Activated T-helper 1 cell treated with Interleukin-2 at 50 U/mL for 16 hours (primary cell): ENCODE results near the gene KCNA1.
"Not testable (repeated sequence)": the region's sequence is repeated elsewhere in the genome, so short reads cannot be mapped to it uniquely, and the experiment has no call there.

Experiments used
- DNase-seq: peaks from one replicate; pipeline ENCODE4 v3.0.0-alpha.2; 2020; ENCODE audit warnings: low read depth

Gene KCNA1

GRCh38 chr12:4909734-4910501 lies at the start of gene KCNA1:
KCNA1 (plus strand) TSS chr12:4909905; CDS start chr12:4911379, 1,474 bp downstream.
- DNase-seq = no peak

- DNase-seq = no peak
Observed at GRCh38 chr12:4860741-4861140, 49.0 kb upstream of the KCNA1 start.

- DNase-seq = no peak
Observed at GRCh38 chr12:4862809-4863208, 46.9 kb upstream of the KCNA1 start.

- no peak for DNase-seq
Observed at GRCh38 chr12:4864575-4864974, 45.1 kb upstream of the KCNA1 start.

- DNase-seq = no peak
Observed at GRCh38 chr12:4865246-4865645, 44.5 kb upstream of the KCNA1 start.

- no peak for DNase-seq
Observed at GRCh38 chr12:4866299-4866698, 43.4 kb upstream of the KCNA1 start.

GRCh38 chr12:4867384-4867783 lies 42.3 kb upstream of the KCNA1 start:
- no peak for DNase-seq

GRCh38 chr12:4870423-4870822 lies 39.3 kb upstream of the KCNA1 start:
- no peak for DNase-seq

GRCh38 chr12:4871514-4871913 lies 38.2 kb upstream of the KCNA1 start:
- no peak for DNase-seq

GRCh38 chr12:4873947-4874346 lies 35.8 kb upstream of the KCNA1 start:
- no peak for DNase-seq

- no peak for DNase-seq
Observed at GRCh38 chr12:4874671-4875070, 35.0 kb upstream of the KCNA1 start.

GRCh38 chr12:4879481-4879880 lies 30.2 kb upstream of the KCNA1 start:
- DNase-seq = not testable (repeated sequence)

GRCh38 chr12:4881266-4882064 lies 28.2 kb upstream of the KCNA1 start:
- DNase-seq = no peak

- DNase-seq = no peak
Observed at GRCh38 chr12:4891866-4892265, 17.8 kb upstream of the KCNA1 start.

- no peak for DNase-seq
Observed at GRCh38 chr12:4892418-4892817, 17.3 kb upstream of the KCNA1 start.

- DNase-seq = no peak
Observed at GRCh38 chr12:4894019-4894418, 15.7 kb upstream of the KCNA1 start.

- DNase-seq = no peak
Observed at GRCh38 chr12:4899364-4899763, 10.3 kb upstream of the KCNA1 start.

- no peak for DNase-seq
Observed at GRCh38 chr12:4900327-4900726, 9.4 kb upstream of the KCNA1 start.

- DNase-seq = no peak
Observed at GRCh38 chr12:4905316-4905715, 4.4 kb upstream of the KCNA1 start.

GRCh38 chr12:4908684-4909409 lies 858 bp upstream of the KCNA1 start:
- DNase-seq = no peak

- no peak for DNase-seq
Observed at GRCh38 chr12:4909410-4909733, 333 bp upstream of the KCNA1 start.

- DNase-seq = no peak
Observed at GRCh38 chr12:4910502-4911315, 1.0 kb downstream of the KCNA1 start.
